ENCODE data around the gene PSMA6. TPM values are rescaled to one million over a fixed set of nuclear protein-coding genes. Genes with fewer than 3 reads are reported as not detected.

Gene PSMA6
- total RNA-seq, 3 donors from 2014 or later (not counting 1 experiment from before 2014, with no cell fraction given), result 130 to 141 (median 139) TPM

DNA sequence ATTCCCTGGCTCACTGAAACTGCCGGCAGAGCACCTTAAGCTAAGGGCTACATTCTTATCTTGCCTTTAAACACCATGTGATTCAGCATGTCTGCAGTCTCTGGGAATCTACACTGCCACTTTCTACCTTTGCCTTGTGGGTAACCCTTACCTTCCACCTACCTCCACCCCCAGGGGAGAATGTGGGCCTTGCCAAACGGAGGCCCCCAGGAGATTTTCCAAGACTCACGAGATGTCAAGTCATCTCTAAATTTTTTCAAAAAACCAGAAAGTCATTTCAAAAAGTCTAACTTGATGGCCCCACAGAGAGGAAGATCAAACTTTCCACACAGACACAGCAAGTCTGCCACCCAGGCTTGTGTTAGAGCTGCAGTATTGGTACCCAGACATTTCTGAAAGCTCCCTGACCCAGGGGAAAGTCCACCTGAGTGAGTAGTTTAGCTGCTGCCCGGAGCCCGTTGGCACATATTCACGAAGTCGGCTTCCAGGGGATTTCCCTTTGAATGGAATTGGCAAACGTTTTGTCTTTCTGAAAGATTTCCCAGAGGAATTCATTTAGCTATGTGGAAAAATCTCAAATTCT lies 4.7 kb upstream of the PSMA6 start:
- no peaks in the 10 kb centered on the region for H3K9me3 Mint-ChIP-seq
- DNase-seq (peak in 1 of 2 donors; percentile 39), ATAC-seq (no peak)
- H3K4me1 Mint-ChIP-seq, result peaks cover 45 to 50% of the 10 kb centered on the region in 2 donors
- no peaks in the 10 kb centered on the region for H3K27me3 ChIP-seq (ENCODE audit: control insufficient read depth, insufficient read depth, low read length)
- H3K27ac Mint-ChIP-seq, result peak overlapping the region; percentile 95 to 96
- no peaks in the 10 kb centered on the region for H3K9me3 ChIP-seq (ENCODE audit: control insufficient read depth, insufficient read depth, low read length)
- H3K4me3 Mint-ChIP-seq, result peak overlapping the region; percentile 72
- no peaks in the 10 kb centered on the region for H3K27me3 Mint-ChIP-seq (ENCODE audit: low read depth in 2 of 2)
- H3K27ac ChIP-seq (ENCODE audit: low read length), result peak overlapping the region; percentile 78
- intact Hi-C loops (cut with micrococcal nuclease), result loop anchor here (5.0 kb wide), 1 partner anchor 65 kb away; no protein-coding TSS in a partner anchor
- no peaks in the 10 kb centered on the region for H3K36me3 ChIP-seq (ENCODE audit: control insufficient read depth, insufficient read depth, low read length)
- no peaks in the 10 kb centered on the region for H3K36me3 Mint-ChIP-seq
- no peak overlapping the region for H3K4me3 ChIP-seq (ENCODE audit: low read length)
- 16% methylated on average over 7 of the region's 8 CpGs for WGBS (ENCODE audit: insufficient coverage)
- no peak for TF ChIP-seq CTCF (IDR thresholded peaks at IDR 0.05)
- peaks cover 44% of the 10 kb centered on the region for H3K4me1 ChIP-seq (ENCODE audit: control insufficient read depth, insufficient read depth, low read length)

- peaks cover 46% of the 10 kb centered on the region for H3K4me1 ChIP-seq (ENCODE audit: control insufficient read depth, insufficient read depth, low read length)
- H3K36me3 ChIP-seq (ENCODE audit: control insufficient read depth, insufficient read depth, low read length), result no peaks in the 10 kb centered on the region
- ATAC-seq (no peak), DNase-seq (no peak)
- Mint-ChIP-seq H3K4me3 (peak overlapping the region; percentile 69), H3K27me3 (ENCODE audit: low read depth in 2 of 2) (no peaks in the 10 kb centered on the region), H3K27ac (peak overlapping the region; percentile 40 to 99), H3K4me1 (peaks cover 58 to 60% of the 10 kb centered on the region in 2 donors), H3K36me3 (no peaks in the 10 kb centered on the region), H3K9me3 (no peaks in the 10 kb centered on the region)
- intact Hi-C loops (cut with micrococcal nuclease), result loop anchor here (5.0 kb wide), 4 partner anchors 43 to 128 kb away; no protein-coding TSS in a partner anchor
- 97% methylated on average over 2 of the region's 3 CpGs for WGBS (ENCODE audit: insufficient coverage)
- H3K9me3 ChIP-seq (ENCODE audit: control insufficient read depth, insufficient read depth, low read length), result no peaks in the 10 kb centered on the region
- no peak overlapping the region for H3K4me3 ChIP-seq (ENCODE audit: low read length)
- no peak for TF ChIP-seq CTCF (IDR thresholded peaks at IDR 0.05)
- no peak overlapping the region for H3K27ac ChIP-seq (ENCODE audit: low read length)
- H3K27me3 ChIP-seq (ENCODE audit: control insufficient read depth, insufficient read depth, low read length), result no peaks in the 10 kb centered on the region
Measured at GRCh38 chr14:35289623-35290022, 2.6 kb upstream of the PSMA6 start.

DNA sequence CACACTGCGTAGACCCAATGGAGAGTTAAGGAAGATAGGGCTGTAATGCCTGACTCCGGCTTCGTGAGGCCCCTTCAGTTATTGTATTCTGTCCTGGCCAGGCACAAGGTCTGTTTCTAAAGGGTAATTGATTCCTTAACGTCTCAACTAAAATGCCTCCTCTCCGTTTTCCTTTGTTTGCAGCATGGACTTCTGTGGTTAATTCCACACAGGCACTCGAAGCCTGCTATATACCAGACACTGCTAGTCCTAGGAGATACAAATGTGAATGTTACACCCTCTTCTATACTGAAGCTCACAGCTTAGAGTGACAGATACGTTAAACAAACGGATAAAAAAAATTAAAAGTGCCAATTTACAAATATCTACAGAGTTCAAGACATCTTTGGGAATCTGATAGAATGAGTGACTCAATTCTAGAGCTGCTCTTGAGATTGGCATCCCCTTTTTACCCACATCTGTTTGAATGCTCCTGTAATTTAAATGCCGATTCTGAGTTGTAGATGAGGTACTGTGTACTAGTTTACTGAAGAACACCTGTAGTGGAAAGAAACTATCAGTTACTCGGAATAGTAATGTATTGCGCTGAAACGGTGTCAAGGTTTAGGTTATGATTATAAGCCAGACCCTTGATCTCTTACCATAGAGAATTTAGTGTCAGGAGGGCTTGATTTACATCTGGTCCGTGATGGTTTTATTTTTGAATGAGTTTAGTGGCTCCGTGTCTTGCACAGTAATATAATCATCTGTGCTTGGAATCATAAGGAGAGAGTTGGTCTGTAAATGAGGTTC lies 784 bp downstream of the PSMA6 start:
- 5% methylated on average over 14 of the region's 14 CpGs for WGBS (ENCODE audit: insufficient coverage)
- peaks cover 38 to 46% of the 10 kb centered on the region in 2 donors for H3K4me1 Mint-ChIP-seq
- H3K4me1 ChIP-seq (ENCODE audit: control insufficient read depth, insufficient read depth, low read length), result peaks cover 27% of the 10 kb centered on the region
- peak overlapping the region; percentile 81 for H3K27ac ChIP-seq (ENCODE audit: low read length)
- H3K27me3 Mint-ChIP-seq (ENCODE audit: low read depth in 2 of 2), result no peaks in the 10 kb centered on the region
- no peaks in the 10 kb centered on the region for H3K9me3 Mint-ChIP-seq
- H3K9me3 ChIP-seq (ENCODE audit: control insufficient read depth, insufficient read depth, low read length), result no peaks in the 10 kb centered on the region
- no peaks in the 10 kb centered on the region for H3K27me3 ChIP-seq (ENCODE audit: control insufficient read depth, insufficient read depth, low read length)
- DNase-seq (no peak), ATAC-seq (peak in 2 of 3 donors; percentile 1 to 6)
- intact Hi-C loops (cut with micrococcal nuclease), result loop anchor here (1.0 to 5.0 kb wide), 6 partner anchors 39 to 311 kb away; partner anchors contain the start of genes NFKBIA, PRORP and SRP54
- H3K36me3 Mint-ChIP-seq, result no peaks in the 10 kb centered on the region
- peak overlapping the region; percentile 98 to 99 for H3K27ac Mint-ChIP-seq
- TF ChIP-seq CTCF (IDR thresholded peaks at IDR 0.05), result no peak
- no peaks in the 10 kb centered on the region for H3K36me3 ChIP-seq (ENCODE audit: control insufficient read depth, insufficient read depth, low read length)
- H3K4me3 Mint-ChIP-seq, result peak overlapping the region; percentile 97
- H3K4me3 ChIP-seq (ENCODE audit: low read length), result peak overlapping the region; percentile 63
